Measurements from ENCODE around the gene TRAFD1.

DNA sequence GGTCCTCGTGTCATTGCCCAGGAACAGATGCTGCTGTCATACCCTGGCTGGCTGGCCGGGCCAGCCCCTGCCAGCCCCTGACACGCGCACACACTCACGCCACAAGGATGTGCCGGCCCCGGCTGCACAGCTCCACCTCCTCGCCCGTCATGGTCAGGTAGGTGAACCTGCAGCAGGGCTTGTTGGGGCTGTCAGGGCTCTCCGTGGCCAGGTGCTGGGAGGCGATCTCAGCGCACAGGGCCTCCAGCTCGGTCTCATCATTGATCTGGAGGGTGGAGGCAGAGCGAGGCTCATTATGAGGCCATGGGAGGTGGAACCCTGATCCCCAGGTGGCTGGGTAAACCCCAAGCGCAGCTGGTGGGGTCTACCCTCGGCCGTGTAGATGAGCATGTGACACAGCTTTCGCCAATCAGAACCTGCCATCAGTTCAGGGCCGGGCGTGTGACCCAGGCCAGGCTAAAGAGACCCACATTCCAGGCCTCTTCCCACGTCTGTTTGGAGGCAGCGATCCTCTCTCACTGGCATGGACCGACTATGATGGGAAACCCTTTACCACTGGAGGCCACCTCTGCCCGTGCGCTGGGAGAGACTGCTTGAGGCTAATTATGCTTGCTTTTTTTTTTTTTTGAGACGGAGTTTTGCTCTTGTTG, 38.8 kb downstream of the TRAFD1 start:
- no peak for TF ChIP-seq SP1 (IDR thresholded peaks at IDR 0.05)
- TF ChIP-seq SP1 (CRISPR knock-in tag; IDR thresholded peaks at IDR 0.05) = no peak
- TF ChIP-seq SNAI1 (CRISPR knock-in tag; IDR thresholded peaks at IDR 0.05; ENCODE audit: borderline replicate concordance) = no peak
- no peak for TF ChIP-seq ZNF672 (CRISPR knock-in tag; IDR thresholded peaks at IDR 0.05)
- no peak for TF ChIP-seq SAFB2 (CRISPR knock-in tag; IDR thresholded peaks at IDR 0.05; ENCODE audit: borderline replicate concordance, low read depth)
- TF ChIP-seq, protein P1, sequence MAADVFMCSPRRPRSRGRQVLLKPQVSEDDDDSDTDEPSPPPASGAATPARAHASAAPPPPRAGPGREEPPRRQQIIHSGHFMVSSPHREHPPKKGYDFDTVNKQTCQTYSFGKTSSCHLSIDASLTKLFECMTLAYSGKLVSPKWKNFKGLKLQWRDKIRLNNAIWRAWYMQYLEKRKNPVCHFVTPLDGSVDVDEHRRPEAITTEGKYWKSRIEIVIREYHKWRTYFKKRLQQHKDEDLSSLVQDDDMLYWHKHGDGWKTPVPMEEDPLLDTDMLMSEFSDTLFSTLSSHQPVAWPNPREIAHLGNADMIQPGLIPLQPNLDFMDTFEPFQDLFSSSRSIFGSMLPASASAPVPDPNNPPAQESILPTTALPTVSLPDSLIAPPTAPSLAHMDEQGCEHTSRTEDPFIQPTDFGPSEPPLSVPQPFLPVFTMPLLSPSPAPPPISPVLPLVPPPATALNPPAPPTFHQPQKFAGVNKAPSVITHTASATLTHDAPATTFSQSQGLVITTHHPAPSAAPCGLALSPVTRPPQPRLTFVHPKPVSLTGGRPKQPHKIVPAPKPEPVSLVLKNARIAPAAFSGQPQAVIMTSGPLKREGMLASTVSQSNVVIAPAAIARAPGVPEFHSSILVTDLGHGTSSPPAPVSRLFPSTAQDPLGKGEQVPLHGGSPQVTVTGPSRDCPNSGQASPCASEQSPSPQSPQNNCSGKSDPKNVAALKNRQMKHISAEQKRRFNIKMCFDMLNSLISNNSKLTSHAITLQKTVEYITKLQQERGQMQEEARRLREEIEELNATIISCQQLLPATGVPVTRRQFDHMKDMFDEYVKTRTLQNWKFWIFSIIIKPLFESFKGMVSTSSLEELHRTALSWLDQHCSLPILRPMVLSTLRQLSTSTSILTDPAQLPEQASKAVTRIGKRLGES (CRISPR knock-in tag; IDR thresholded peaks at IDR 0.05; ENCODE audit: borderline replicate concordance) = no peak
- no peak for TF ChIP-seq ZNF75D (CRISPR knock-in tag; IDR thresholded peaks at IDR 0.05; ENCODE audit: borderline replicate concordance)
- TF ChIP-seq, protein P2, sequence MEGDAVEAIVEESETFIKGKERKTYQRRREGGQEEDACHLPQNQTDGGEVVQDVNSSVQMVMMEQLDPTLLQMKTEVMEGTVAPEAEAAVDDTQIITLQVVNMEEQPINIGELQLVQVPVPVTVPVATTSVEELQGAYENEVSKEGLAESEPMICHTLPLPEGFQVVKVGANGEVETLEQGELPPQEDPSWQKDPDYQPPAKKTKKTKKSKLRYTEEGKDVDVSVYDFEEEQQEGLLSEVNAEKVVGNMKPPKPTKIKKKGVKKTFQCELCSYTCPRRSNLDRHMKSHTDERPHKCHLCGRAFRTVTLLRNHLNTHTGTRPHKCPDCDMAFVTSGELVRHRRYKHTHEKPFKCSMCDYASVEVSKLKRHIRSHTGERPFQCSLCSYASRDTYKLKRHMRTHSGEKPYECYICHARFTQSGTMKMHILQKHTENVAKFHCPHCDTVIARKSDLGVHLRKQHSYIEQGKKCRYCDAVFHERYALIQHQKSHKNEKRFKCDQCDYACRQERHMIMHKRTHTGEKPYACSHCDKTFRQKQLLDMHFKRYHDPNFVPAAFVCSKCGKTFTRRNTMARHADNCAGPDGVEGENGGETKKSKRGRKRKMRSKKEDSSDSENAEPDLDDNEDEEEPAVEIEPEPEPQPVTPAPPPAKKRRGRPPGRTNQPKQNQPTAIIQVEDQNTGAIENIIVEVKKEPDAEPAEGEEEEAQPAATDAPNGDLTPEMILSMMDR (CRISPR knock-in tag; IDR thresholded peaks at IDR 0.05) = no peak
- TF ChIP-seq YY1 (IDR thresholded peaks at IDR 0.05; ENCODE audit: insufficient read depth, insufficient replicate concordance, low read depth, low read length) = no peak
- TF ChIP-seq EZH2 (conservative IDR thresholded peaks at IDR 0.05; ENCODE audit: low read depth, low read length) = no peak
- TF ChIP-seq, protein P3, sequence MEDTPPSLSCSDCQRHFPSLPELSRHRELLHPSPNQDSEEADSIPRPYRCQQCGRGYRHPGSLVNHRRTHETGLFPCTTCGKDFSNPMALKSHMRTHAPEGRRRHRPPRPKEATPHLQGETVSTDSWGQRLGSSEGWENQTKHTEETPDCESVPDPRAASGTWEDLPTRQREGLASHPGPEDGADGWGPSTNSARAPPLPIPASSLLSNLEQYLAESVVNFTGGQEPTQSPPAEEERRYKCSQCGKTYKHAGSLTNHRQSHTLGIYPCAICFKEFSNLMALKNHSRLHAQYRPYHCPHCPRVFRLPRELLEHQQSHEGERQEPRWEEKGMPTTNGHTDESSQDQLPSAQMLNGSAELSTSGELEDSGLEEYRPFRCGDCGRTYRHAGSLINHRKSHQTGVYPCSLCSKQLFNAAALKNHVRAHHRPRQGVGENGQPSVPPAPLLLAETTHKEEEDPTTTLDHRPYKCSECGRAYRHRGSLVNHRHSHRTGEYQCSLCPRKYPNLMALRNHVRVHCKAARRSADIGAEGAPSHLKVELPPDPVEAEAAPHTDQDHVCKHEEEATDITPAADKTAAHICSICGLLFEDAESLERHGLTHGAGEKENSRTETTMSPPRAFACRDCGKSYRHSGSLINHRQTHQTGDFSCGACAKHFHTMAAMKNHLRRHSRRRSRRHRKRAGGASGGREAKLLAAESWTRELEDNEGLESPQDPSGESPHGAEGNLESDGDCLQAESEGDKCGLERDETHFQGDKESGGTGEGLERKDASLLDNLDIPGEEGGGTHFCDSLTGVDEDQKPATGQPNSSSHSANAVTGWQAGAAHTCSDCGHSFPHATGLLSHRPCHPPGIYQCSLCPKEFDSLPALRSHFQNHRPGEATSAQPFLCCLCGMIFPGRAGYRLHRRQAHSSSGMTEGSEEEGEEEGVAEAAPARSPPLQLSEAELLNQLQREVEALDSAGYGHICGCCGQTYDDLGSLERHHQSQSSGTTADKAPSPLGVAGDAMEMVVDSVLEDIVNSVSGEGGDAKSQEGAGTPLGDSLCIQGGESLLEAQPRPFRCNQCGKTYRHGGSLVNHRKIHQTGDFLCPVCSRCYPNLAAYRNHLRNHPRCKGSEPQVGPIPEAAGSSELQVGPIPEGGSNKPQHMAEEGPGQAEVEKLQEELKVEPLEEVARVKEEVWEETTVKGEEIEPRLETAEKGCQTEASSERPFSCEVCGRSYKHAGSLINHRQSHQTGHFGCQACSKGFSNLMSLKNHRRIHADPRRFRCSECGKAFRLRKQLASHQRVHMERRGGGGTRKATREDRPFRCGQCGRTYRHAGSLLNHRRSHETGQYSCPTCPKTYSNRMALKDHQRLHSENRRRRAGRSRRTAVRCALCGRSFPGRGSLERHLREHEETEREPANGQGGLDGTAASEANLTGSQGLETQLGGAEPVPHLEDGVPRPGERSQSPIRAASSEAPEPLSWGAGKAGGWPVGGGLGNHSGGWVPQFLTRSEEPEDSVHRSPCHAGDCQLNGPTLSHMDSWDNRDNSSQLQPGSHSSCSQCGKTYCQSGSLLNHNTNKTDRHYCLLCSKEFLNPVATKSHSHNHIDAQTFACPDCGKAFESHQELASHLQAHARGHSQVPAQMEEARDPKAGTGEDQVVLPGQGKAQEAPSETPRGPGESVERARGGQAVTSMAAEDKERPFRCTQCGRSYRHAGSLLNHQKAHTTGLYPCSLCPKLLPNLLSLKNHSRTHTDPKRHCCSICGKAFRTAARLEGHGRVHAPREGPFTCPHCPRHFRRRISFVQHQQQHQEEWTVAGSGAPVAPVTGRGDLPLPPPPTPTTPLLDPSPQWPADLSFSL (CRISPR knock-in tag; IDR thresholded peaks at IDR 0.05) = no peak
- TF ChIP-seq, protein P4, sequence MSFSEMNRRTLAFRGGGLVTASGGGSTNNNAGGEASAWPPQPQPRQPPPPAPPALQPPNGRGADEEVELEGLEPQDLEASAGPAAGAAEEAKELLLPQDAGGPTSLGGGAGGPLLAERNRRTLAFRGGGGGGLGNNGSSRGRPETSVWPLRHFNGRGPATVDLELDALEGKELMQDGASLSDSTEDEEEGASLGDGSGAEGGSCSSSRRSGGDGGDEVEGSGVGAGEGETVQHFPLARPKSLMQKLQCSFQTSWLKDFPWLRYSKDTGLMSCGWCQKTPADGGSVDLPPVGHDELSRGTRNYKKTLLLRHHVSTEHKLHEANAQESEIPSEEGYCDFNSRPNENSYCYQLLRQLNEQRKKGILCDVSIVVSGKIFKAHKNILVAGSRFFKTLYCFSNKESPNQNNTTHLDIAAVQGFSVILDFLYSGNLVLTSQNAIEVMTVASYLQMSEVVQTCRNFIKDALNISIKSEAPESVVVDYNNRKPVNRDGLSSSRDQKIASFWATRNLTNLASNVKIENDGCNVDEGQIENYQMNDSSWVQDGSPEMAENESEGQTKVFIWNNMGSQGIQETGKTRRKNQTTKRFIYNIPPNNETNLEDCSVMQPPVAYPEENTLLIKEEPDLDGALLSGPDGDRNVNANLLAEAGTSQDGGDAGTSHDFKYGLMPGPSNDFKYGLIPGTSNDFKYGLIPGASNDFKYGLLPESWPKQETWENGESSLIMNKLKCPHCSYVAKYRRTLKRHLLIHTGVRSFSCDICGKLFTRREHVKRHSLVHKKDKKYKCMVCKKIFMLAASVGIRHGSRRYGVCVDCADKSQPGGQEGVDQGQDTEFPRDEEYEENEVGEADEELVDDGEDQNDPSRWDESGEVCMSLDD (CRISPR knock-in tag; IDR thresholded peaks at IDR 0.05; ENCODE audit: borderline replicate concordance) = no peak
- TF ChIP-seq, protein P5, sequence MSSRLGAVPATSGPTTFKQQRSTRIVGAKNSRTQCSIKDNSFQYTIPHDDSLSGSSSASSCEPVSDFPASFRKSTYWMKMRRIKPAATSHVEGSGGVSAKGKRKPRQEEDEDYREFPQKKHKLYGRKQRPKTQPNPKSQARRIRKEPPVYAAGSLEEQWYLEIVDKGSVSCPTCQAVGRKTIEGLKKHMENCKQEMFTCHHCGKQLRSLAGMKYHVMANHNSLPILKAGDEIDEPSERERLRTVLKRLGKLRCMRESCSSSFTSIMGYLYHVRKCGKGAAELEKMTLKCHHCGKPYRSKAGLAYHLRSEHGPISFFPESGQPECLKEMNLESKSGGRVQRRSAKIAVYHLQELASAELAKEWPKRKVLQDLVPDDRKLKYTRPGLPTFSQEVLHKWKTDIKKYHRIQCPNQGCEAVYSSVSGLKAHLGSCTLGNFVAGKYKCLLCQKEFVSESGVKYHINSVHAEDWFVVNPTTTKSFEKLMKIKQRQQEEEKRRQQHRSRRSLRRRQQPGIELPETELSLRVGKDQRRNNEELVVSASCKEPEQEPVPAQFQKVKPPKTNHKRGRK (CRISPR knock-in tag; IDR thresholded peaks at IDR 0.05) = no peak
- TF ChIP-seq ARHGAP35 (CRISPR knock-in tag; IDR thresholded peaks at IDR 0.05; ENCODE audit: borderline replicate concordance) = no peak
- TF ChIP-seq MLLT10 (CRISPR knock-in tag; IDR thresholded peaks at IDR 0.05) = no peak
